Thoracic aorta (tissue), 2 donors: ENCODE measurements around the gene AKAP8L. TPM values are rescaled to one million over a fixed set of nuclear protein-coding genes. Genes with fewer than 3 reads are reported as not detected.

Source experiments
- ATAC-seq: fragments of 150-250 bp; one replicate; pipeline ENCODE4 v1.8.0; 2017; ENCODE audit warnings: low read depth; ENCODE audit not compliant: insufficient number of reproducible peaks, low FRiP score
- DNase-seq: peaks from one replicate; pipeline ENCODE4 v3.0.0-alpha.2; 2020; ENCODE audit warnings: low spot score
- H3K27ac ChIP-seq, 2 donors: fragments of 200-600 bp; sonication (generic); 1 replicate in 1 of 2; 2 replicates in 1 of 2; pipeline ENCODE4 v1.5.1; 2016; ENCODE audit warnings: mild to moderate bottlenecking in 2 of 2, moderate library complexity in 2 of 2
- H3K27me3 ChIP-seq: fragments of 200-600 bp; sonication (generic); replicated peaks from 2 replicates; pipeline ENCODE4 v1.6.0; 2016; ENCODE audit warnings: mild to moderate bottlenecking; ENCODE audit not compliant: insufficient read depth
- H3K36me3 ChIP-seq: fragments of 200-600 bp; sonication (generic); one replicate; pipeline ENCODE4 v1.5.1; 2016
- H3K4me1 ChIP-seq, 2 donors: fragments of 200-600 bp; sonication (generic); 1 replicate in 1 of 2; 2 replicates in 1 of 2; pipeline versions ENCODE4 v1.5.1 to v1.6.0; 2016; ENCODE audit warnings: low read depth in 2 of 2, mild to moderate bottlenecking in 1 of 2; ENCODE audit not compliant: control insufficient read depth in 1 of 2
- H3K4me3 ChIP-seq: fragments of 200-600 bp; sonication (generic); 2 replicates; pipeline ENCODE4 v1.5.1; 2016; ENCODE audit warnings: mild to moderate bottlenecking
- H3K9me3 ChIP-seq: fragments of 200-600 bp; sonication (generic); 2 replicates; pipeline ENCODE4 v1.5.1; 2016
- total RNA-seq, 2 donors: library from RNA; depleted of rRNA; stranded (reverse); fragments of >200 nt; gene quantifications; one replicate each; pipeline versions ENCODE4 v1.1.0 to v1.2.3, GENCODE V29; 2016
- TF ChIP-seq, protein P1 (sequence below): fragments of 200-600 bp; sonication (generic); IDR thresholded peaks from one replicate; pipeline ENCODE4 v1.5.1; 2019; ENCODE audit warnings: antibody characterized with exemption

AKAP8L gene
- total RNA-seq, 2 donors from 2014 or later, result 163 to 247 TPM

DNA sequence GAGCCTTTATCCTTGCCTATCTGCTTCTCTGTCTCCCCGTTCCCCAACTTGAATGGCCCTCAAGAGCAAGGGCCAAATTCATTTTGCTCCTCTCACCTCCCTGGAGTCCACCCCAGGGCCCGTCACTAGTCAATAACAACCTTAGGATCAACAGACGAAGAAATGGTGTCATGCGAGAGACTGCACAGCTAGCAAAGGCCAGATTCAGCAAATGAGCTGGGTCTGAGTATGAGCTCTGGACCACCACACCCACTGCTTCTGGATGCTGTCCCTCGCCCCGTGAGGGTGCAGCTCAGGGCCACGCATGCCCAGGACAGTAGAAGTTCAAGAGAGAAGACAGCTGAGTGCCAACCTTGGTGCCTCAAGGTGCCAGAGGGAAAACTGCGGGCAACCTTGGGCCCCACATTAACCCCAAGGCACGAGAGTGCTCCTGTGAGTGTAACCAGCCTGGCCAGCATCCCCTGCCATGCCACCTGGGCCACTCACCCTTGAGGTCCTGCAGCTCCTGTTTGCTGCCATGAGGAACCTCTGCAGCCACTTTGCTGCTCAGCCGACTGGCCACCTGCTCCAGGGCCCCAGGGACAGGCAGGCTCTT is 11.8 kb upstream of the AKAP8L start:
- H3K9me3 ChIP-seq, result no peaks in the 10 kb centered on the region
- H3K27ac ChIP-seq, result no peak overlapping the region
- ATAC-seq (no peak), DNase-seq (no peak)
- H3K27me3 ChIP-seq, result no peaks in the 10 kb centered on the region
- H3K4me1 ChIP-seq, result peaks cover 18 to 31% of the 10 kb centered on the region in 2 donors
- TF ChIP-seq, protein P1, sequence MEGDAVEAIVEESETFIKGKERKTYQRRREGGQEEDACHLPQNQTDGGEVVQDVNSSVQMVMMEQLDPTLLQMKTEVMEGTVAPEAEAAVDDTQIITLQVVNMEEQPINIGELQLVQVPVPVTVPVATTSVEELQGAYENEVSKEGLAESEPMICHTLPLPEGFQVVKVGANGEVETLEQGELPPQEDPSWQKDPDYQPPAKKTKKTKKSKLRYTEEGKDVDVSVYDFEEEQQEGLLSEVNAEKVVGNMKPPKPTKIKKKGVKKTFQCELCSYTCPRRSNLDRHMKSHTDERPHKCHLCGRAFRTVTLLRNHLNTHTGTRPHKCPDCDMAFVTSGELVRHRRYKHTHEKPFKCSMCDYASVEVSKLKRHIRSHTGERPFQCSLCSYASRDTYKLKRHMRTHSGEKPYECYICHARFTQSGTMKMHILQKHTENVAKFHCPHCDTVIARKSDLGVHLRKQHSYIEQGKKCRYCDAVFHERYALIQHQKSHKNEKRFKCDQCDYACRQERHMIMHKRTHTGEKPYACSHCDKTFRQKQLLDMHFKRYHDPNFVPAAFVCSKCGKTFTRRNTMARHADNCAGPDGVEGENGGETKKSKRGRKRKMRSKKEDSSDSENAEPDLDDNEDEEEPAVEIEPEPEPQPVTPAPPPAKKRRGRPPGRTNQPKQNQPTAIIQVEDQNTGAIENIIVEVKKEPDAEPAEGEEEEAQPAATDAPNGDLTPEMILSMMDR, result no peak
- H3K36me3 ChIP-seq, result peaks cover 33% of the 10 kb centered on the region
- no peak overlapping the region for H3K4me3 ChIP-seq

GRCh38 chr19:15429825-15430467 is 11.2 kb upstream of the AKAP8L start:
- TF ChIP-seq, protein P1, result no peak

DNA sequence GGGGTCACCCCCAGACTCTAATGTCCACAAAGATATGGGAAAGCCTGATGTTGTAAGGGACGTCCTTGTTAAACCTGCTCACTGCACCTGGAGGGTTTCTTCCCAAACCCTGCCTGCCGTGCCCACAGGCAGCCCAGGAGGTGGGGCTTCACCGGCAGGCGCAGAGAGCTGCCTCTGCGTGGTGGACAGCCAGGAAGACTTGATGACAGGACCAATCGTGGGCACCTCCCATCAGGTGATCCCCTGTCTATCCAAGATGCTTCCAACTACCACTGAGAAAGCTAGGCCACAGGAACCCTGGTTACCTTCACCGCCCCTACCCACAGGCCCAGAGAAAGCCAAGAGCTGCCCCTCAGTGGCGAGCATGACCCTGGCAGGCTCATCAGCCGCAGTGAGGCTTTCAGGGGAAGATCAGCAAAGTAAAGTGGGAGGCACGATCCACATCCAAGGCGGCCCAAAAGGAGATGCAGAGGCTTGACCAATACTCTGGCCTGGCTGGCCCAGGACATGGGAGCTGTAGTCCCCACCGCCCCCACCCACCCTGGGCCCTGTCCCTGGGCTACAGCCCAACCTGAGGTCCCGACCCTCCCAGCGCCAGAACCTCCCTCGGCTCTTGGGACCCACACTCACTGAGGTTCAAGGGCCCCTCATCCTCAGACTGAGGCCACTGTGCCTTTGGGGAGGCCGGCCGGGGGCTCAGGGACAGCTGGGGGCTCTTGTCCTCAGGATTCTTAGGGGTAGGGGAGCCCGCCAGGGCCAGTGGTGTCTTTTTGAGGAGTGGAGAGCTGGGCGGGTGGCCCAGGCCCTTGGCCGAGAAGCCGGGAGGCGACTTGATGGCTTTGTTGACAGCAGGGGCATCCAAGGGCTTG is 10.4 kb upstream of the AKAP8L start:
- no peak for ATAC-seq
- no peak for DNase-seq
- no peaks in the 10 kb centered on the region for H3K9me3 ChIP-seq
- no peaks in the 10 kb centered on the region for H3K27me3 ChIP-seq
- H3K4me1 ChIP-seq, result peaks cover 18 to 31% of the 10 kb centered on the region in 2 donors
- H3K27ac ChIP-seq, result no peak overlapping the region
- no peak overlapping the region for H3K4me3 ChIP-seq
- peaks cover 46% of the 10 kb centered on the region for H3K36me3 ChIP-seq
- TF ChIP-seq, protein P1, result no peak

More at GRCh38 chr19:15429825-15430467, 11.2 kb upstream of the AKAP8L start:
- Histone ChIP-seq H3K36me3 (peaks cover 40% of the 10 kb centered on the region), H3K9me3 (no peaks in the 10 kb centered on the region), H3K27me3 (no peaks in the 10 kb centered on the region), H3K4me1 (peaks cover 18 to 31% of the 10 kb centered on the region in 2 donors), H3K27ac (no peak overlapping the region), H3K4me3 (no peak overlapping the region)
- DNase-seq (no peak), ATAC-seq (no peak)

DNA sequence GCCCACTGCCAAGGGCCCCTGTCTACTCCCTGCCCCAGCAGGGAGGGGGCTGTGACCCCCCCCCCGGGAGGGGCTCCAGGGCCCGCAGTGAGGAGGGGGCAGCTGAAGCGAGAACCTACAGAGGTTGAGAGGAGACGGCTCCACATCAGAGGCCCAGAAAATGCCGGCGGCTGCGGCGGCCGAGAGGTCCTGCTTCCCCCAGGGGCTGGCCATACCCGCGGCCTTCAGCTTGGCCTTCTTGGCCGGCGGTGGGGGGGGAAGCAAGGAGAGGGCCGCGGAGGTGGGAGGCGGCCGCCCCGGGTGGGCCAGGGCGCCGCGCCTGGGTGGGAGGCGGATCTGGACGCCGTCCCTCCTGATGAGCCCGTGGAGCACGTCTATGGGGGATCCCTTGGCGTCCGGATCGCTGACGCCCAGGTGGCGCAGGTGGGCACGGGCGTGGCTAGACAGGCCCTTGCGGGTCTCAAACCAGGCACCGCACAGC is 9.2 kb upstream of the AKAP8L start:
- H3K4me1 ChIP-seq, result peaks cover 15 to 23% of the 10 kb centered on the region in 2 donors
- no peaks in the 10 kb centered on the region for H3K9me3 ChIP-seq
- H3K36me3 ChIP-seq, result peaks cover 58% of the 10 kb centered on the region
- H3K27ac ChIP-seq, result no peak overlapping the region
- ATAC-seq (no peak), DNase-seq (no peak)
- H3K27me3 ChIP-seq, result no peaks in the 10 kb centered on the region
- TF ChIP-seq, protein P1, result no peak
- H3K4me3 ChIP-seq, result no peak overlapping the region

- ATAC-seq (no peak), DNase-seq (no peak)
- Histone ChIP-seq H3K27me3 (no peaks in the 10 kb centered on the region), H3K36me3 (peaks cover 64% of the 10 kb centered on the region), H3K27ac (no peak overlapping the region), H3K9me3 (no peaks in the 10 kb centered on the region), H3K4me3 (no peak overlapping the region), H3K4me1 (peaks cover 15 to 29% of the 10 kb centered on the region in 2 donors)
- TF ChIP-seq, protein P1, result no peak
Measured at GRCh38 chr19:15427350-15427700, 8.5 kb upstream of the AKAP8L start.
